HG03460 (cell line): ENCODE data around the gene HSD17B13.
A peak's percentile ranks its signal among the peaks of the same experiment; 100 is the strongest.
"Not testable (repeated sequence)": the region's sequence is repeated elsewhere in the genome, so short reads cannot be mapped to it uniquely, and the experiment has no call there.

ENCODE experiments used
- ATAC-seq: cut with Tn5 transposase; IDR thresholded peaks from one replicate; pipeline ENCODE4 v1.9.1; 2021; ENCODE audit not compliant: unreplicated experiment

The HSD17B13 gene, protein sequence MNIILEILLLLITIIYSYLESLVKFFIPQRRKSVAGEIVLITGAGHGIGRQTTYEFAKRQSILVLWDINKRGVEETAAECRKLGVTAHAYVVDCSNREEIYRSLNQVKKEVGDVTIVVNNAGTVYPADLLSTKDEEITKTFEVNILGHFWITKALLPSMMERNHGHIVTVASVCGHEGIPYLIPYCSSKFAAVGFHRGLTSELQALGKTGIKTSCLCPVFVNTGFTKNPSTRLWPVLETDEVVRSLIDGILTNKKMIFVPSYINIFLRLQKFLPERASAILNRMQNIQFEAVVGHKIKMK

DNA sequence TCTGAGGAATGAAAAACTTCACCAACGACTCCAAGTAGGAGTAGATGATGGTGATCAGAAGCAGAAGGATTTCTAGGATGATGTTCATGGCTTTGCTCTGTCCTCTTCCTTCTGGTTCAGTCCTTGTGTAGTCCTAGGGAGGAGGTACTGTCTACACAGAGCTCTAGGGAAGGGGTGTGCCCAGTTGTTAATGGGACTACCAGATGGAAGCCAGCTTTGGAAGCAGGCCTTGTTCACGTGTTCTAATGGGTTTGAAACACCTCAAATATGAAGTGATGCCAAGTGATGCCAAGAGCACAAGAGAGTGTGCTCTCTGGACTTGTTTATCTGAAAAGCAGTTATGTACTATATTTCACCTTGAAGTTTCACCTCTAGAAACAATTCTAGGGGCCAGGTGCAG, at the start of gene HSD17B13:
Gene HSD17B13 (minus strand): TSS at position 129 of the 400 bp plus-strand sequence. CDS start 41 bp downstream, at position 88.
- no peak for ATAC-seq

DNA sequence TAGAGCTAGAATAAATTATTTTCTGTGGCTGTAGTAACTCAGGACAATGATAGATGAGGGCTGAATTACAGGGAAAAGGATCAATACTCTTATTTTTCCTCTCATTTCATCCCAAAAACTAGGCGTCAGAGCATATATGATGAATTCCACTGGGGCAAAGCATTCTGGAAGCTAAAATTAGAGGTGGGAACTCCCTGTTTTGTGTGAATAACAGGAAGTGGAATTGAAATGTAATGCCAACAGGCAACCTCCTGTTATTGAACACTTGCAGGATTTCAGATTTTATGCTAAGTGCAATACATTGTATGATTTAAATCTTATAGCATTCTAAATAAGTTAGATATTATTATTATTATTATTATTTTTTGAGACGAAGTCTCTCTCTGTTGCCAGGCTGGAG, 47.4 kb upstream of the HSD17B13 start:
- no peak for ATAC-seq

DNA sequence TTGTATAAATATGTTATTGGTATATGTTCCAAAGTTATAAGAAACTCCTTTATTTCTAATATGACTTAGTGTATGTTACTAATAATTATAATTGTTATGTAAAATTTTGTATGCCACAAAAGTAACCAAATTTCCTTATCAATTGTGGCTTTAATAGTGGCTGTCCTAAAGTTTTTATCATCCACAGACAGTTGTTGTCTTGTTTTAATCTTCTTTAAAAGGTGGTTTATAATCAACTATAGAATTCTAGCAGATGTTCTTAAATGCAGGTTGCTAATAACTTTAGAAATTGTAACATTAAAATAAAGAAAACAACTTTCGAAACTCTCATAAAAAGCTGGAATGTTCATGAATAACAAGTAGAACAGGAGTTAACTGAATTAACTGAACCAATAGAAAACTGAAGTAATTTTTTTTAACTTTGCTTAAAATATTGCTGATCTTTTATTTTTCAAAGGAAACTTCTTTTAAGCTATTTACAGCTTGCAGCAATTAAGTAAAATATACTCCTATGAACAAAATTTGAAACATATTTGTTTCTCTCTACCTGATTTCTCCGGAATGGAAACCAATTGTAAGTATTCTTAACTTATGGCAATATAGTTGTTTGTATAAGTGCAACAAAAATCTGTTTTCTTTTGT, 44.0 kb upstream of the HSD17B13 start:
- no peak for ATAC-seq

DNA sequence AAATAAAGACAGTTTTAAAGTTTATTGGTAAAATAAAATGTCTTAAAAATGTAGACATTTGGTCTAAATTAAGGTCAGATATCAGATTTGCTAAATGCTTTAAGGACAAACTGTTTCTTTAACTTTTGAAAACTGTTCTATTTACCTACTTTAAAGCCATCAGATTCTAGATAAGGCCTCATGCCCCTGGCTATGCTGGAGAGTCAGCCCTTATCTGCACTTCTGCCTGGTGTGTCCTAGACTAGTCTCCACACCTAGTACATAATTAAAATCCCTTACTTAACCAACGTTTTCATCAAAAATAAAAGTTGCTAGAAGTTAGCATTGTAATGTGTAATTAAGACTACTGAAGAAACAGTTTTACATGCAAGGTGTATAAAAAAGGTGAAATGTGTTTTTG, 42.7 kb upstream of the HSD17B13 start:
- ATAC-seq = no peak

DNA sequence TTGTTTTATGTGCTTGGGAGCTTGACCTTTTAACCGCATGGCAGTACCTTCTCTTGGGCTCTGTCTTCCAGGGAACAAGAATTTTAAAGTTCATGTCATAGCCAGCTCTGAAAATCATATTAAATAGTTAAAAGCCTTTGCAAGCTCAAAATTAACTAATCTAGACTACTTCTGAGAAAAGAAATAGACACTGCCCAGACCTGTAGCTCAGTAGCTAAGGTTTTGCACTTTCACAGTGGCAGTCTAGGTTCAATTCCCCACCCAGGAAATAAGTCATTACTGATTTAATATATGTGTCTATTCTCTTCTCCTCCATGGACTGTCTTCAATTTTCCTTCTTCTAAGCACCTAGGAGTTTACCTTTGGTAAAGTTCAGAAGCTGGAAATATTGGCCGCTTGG, 40.9 kb upstream of the HSD17B13 start:
- ATAC-seq = no peak

- ATAC-seq = no peak
These were observed 37.8 kb upstream of the HSD17B13 start for GRCh38 chr4:87360338-87360935.

DNA sequence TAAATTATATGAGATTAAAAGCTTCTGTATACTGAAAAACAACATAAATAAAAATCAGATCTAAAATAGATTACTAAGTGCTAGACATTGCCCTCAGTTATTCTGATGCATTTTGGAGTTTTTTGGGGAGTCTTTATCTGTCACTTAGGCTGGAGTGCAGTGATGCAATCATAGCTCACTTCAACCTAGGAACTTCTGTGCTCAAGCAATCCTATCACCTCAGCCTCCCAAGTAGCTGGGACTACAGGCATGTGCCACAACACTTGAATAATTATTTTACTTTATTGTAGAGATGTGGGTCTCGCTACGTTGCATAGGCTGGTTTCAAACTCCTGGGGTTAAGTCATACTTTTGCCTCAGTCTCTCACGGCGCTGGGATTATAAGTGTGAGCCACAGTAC, 36.6 kb upstream of the HSD17B13 start:
- ATAC-seq = no peak

GRCh38 chr4:87356832-87357526, 34.3 kb upstream of the HSD17B13 start:
- no peak for ATAC-seq

DNA sequence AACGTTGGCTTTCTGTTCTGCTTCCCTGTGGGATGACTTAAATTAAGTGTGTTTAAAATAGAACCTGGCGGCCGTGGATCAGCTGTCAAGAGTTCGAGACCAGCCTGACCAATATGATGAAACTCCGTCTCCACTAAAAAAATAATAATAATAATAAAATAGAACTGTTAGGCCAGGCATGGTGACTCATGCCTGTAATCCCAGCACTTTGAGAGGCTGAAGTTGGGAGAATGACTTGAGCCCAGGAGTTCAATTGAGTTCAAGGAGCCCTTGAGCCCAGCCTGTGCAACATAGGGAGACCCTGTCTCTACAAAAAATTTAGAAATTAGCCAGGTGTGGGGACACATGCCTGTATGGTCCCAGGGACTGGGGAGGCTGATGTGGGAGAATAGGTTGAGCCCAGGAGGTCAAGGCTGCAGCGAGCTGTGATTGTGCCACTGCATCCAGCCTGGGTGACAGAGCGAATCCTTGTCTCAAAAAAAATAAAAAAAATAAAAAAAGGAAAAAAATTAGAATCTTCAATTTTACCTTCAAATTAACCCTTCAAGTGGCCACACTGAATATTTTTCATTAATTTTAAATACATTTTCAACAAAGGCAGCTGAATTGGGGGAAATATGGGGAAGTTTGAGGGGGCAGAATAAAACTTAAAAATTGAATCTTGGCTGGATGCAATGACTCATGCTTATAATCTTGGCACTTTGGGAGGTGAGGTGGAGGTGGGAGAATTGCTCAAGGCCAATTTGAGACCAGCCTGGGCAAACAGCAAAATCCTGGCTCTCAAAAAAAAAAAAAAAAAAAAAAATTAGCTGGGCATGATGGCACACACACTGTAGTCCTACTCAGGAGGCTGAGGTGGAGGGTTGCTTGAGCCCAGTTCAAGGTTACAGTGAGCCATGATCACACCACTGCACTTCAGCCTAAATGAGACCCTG, 31.8 kb upstream of the HSD17B13 start:
- no peak for ATAC-seq

DNA sequence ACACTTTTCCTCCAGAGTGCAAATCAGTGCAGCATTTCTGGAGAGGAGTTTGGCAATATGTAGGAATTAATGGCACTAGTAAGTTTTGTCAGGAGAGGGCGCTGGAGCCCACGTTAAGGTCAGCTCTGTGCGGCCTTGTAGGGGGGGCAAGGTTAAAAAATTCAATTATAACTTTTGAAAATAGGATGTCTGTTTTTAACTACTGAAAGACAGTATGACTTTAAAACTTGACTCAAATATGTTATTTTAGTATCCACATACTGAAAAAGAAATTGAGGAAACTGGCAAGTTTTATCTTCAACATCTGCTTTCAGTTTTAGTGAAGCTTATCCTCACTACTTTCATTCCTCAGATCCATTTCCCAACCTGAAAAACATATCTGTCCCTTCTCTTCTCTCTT, 30.9 kb upstream of the HSD17B13 start:
- peak; percentile 83 for ATAC-seq

DNA sequence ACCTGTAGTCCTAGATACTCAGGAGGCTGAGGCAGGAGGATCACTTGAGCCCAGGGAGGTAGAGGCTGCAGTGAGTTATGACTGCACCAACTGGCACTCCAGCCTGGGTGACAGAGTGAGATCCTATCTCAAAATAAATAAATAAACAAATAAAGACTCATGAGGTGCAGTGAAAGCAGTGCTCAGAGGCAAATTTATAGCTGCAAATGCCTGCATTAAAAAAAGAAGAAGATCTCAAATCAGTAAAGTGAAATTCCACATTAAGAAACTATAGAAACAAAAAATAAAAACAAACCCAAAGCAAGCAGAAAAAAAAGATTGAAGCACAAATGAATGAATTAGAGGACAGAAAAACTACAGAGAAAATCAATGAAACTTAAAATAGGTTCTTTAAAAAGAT, 22.5 kb upstream of the HSD17B13 start:
- ATAC-seq = no peak

GRCh38 chr4:87342872-87343271, 20.2 kb upstream of the HSD17B13 start:
- no peak for ATAC-seq

GRCh38 chr4:87341954-87342635, 19.4 kb upstream of the HSD17B13 start:
- not testable (repeated sequence) for ATAC-seq

DNA sequence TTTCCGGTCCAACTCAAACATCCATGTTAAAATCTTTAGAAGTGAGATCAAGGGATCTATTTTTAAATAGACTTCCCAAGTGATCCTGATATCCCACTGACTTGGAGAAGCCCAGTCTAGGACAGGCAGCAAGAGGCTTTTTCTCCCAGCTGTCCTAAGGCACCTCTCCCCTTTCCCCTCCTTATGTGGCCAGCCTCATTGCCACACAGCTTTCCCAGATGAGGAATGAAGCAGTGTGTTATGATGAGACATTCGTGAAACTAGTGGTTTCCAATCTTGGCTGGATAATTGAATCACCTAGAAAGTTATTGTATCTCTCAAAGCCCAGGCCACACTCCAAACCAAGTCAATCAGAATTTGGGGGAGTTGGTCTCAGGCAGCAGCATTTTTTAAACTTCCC, 16.8 kb upstream of the HSD17B13 start:
- ATAC-seq = no peak

- ATAC-seq = no peak
These were observed 14.7 kb upstream of the HSD17B13 start for GRCh38 chr4:87337361-87337760.

DNA sequence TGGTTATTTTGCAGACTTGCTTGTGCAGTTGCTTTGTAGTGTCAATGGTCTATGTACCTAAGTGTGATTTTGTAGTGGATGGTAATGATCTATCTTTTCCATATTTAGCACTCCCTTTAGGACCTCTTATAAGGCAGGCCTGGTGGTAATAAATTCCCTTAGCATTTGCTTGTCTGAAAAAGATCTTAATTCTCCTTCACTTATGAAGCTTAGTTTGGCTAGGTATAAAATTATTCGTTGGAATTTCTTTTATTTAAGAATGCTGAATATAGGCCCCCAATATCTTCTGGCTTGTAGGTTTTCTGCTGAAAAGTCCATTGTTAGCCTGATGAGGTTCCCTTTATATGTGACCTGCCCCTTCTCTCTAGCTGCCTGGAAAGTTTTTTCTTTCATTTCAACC, 10.6 kb upstream of the HSD17B13 start:
- ATAC-seq = no peak

DNA sequence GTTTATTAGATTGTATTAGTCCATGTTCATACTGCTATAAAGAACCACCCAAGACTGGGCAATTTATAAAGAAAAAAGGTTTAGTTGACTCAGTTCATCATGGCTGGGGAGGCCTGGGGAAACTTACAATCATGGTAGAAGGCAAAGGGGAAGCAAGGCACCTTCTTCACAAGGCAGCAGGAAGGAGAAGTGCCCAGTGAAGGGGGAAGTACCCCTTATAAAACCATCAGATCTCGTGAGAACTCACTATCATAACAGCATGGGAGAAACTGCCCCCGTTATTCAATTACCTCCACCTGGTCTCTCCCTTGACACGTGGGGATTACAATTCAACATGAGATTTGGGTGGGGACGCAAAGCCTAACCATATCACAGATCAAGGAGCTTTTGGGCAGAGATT, 8.1 kb upstream of the HSD17B13 start:
- ATAC-seq = no peak

DNA sequence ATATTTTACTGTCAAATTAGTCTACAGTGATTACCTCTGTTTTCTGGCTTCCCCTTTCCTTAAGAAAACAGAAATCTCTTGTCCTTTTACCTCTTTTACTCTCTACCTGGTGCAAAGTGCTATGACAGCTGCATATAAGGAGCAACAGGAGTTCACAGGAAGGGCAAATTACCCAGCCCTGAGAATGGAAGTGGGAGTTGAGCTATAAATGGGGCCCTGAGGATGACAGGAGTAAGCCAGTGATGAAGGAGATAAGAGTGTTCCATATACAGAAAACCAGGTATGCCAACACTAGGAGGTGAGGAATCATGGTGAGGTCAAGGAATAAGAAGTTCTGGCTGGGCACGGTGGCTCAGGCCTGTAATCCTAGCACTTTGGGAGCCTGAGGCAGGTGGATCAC, 4.5 kb upstream of the HSD17B13 start:
- ATAC-seq = no peak

DNA sequence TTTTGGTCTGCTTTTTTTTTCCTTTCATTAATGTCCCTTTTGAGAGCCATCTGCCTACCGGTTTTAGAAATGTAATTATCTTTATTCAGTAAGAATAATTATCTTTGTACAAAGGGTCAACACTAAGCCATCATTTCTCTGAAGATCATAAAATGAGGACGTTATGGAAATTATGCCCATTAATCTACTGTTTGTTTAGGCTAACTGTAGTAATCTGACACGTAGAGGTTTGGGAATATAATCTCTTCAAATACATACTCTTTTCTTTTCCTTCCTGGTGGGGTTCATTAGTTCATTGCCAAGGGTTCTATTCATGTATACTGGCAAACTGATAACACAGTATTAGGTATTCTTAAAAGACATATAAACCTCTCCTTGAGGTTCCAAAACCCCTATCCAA, 3.8 kb upstream of the HSD17B13 start:
- no peak for ATAC-seq

GRCh38 chr4:87321888-87322287, 794 bp downstream of the HSD17B13 start:
- ATAC-seq = no peak
